ENCODE results near the gene PDLIM5. TPM values are rescaled to one million over a fixed set of nuclear protein-coding genes. Genes with fewer than 3 reads are reported as not detected.
"Not testable (repeated sequence)": the region's sequence is repeated elsewhere in the genome, so short reads cannot be mapped to it uniquely, and the experiment has no call there.

PDLIM5 gene
- total RNA-seq, 2 donors from 2014 or later = 115 to 228 TPM

DNA sequence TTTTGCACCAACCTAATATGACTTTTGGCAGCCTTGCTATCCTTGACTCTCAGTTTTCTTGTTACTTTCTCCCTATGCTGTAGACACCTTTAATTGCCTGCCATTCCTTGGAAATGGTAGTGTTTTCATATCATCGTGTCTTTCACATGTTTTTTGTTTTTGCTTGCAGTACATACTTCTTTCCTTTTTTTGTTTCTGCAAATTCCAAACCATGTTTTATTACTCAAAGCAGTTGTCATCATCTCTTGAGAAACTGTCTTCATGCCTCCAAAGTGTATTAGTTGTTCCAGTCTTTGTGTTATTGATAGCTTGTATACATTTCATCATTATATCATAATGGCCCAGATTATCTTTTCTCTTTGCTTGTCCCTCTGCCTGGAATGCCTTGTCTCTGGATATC is 57.1 kb downstream of the PDLIM5 start:
- H3K4me3 ChIP-seq = no peak overlapping the region
- no peaks in the 10 kb centered on the region for H3K9me3 ChIP-seq
- no peaks in the 10 kb centered on the region for H3K36me3 ChIP-seq
- TF ChIP-seq, protein P1, sequence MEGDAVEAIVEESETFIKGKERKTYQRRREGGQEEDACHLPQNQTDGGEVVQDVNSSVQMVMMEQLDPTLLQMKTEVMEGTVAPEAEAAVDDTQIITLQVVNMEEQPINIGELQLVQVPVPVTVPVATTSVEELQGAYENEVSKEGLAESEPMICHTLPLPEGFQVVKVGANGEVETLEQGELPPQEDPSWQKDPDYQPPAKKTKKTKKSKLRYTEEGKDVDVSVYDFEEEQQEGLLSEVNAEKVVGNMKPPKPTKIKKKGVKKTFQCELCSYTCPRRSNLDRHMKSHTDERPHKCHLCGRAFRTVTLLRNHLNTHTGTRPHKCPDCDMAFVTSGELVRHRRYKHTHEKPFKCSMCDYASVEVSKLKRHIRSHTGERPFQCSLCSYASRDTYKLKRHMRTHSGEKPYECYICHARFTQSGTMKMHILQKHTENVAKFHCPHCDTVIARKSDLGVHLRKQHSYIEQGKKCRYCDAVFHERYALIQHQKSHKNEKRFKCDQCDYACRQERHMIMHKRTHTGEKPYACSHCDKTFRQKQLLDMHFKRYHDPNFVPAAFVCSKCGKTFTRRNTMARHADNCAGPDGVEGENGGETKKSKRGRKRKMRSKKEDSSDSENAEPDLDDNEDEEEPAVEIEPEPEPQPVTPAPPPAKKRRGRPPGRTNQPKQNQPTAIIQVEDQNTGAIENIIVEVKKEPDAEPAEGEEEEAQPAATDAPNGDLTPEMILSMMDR (IDR thresholded peaks at IDR 0.05) = no peak
- no peak overlapping the region for H3K27ac ChIP-seq
- WGBS = 50% methylated on average over 1 of the region's 1 CpG
- no peak for DNase-seq (ENCODE audit: low spot score)
- intact Hi-C loops (cut with DNase I) = no loop called here
- H3K4me1 ChIP-seq (replicated peaks) = no peaks in the 10 kb centered on the region
- no peaks in the 10 kb centered on the region for H3K27me3 ChIP-seq (replicated peaks; ENCODE audit: insufficient read depth)

DNA sequence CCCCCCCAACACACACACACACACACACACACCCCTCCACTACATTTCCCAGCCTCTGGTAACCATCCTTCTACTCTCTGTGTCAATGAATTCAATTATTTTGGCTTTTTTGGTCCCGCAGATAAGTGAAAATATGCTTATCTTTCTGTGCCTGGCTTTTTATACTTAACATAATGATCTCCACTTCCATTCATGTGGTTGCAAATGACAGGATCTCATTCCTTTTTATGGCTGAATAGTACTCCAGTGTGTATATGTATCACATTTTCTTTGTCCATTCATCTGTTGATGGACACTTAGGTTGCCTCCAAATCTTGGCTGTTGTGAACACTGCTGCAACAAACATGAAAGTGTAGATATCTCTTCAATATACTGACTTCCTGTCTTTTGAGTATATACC is 59.8 kb downstream of the PDLIM5 start:
- Histone ChIP-seq H3K27me3 (replicated peaks; ENCODE audit: insufficient read depth) (no peaks in the 10 kb centered on the region), H3K9me3 (no peaks in the 10 kb centered on the region), H3K4me1 (replicated peaks) (peaks cover 8% of the 10 kb centered on the region), H3K27ac (no peak overlapping the region), H3K4me3 (no peak overlapping the region), H3K36me3 (no peaks in the 10 kb centered on the region)
- 100% methylated on average over 1 of the region's 1 CpG for WGBS
- intact Hi-C loops (cut with DNase I) = no loop called here
- TF ChIP-seq, protein P1 (IDR thresholded peaks at IDR 0.05) = no peak
- TF ChIP-seq POLR2AphosphoS5 (IDR thresholded peaks at IDR 0.05) (no peak), POLR2A (IDR thresholded peaks at IDR 0.05) (no peak)
- no peak for DNase-seq (ENCODE audit: low spot score)

DNA sequence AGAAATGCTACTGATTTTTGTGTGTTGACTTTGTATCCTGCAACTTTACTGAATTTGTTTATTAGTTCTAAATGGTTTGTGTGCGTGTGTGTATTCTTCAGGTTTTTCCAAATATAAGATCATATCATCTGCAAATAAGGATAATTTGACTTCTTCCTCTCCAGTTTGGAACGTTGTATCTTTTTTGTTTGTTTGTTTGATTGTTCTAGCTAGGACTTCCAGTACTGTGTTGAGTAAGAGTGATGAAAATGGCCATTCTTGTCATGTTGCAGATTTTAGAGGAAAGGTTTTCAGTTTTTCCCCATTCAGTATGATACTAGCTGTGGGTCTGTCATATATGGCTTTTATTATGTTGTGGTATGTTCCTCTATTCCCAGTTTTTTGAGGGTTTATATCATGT is 61.8 kb downstream of the PDLIM5 start:
- H3K27ac ChIP-seq; intact Hi-C loops (cut with DNase I); DNase-seq (ENCODE audit: low spot score); H3K9me3 ChIP-seq; H3K4me1 ChIP-seq (replicated peaks); H3K27me3 ChIP-seq (replicated peaks; ENCODE audit: insufficient read depth); H3K36me3 ChIP-seq; H3K4me3 ChIP-seq: not testable (repeated sequence)
- 55% methylated on average over 2 of the region's 2 CpGs for WGBS

DNA sequence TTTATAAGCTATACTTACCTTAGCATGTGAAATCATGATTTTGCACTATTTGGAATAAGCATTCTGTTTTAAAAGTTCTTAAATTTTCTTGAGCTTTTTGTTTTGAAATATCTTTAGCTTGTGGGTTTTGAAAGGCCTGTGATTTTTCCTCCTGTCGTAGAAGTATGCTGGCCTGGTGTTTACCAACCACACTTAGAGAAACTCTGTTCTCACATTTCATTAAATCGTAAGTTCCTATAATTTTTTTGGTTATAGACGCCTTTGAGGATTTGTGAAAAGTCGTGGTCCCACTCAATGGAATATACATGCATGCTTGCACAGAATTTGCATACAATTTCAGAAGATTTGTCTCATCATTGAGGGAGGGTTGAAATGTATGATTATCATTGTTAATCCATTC is 63.6 kb downstream of the PDLIM5 start:
- H3K4me1 ChIP-seq (replicated peaks) = peaks cover 8% of the 10 kb centered on the region
- no peaks in the 10 kb centered on the region for H3K27me3 ChIP-seq (replicated peaks; ENCODE audit: insufficient read depth)
- no peaks in the 10 kb centered on the region for H3K9me3 ChIP-seq
- 81% methylated on average over 4 of the region's 4 CpGs for WGBS
- DNase-seq (ENCODE audit: low spot score) = no peak
- H3K36me3 ChIP-seq = no peaks in the 10 kb centered on the region
- H3K27ac ChIP-seq = peak overlapping the region; percentile 6 to 65
- intact Hi-C loops (cut with DNase I) = loop anchor here (5.0 kb wide), 1 partner anchor 63 kb away; the partner anchor contains the start of gene PDLIM5
- TF ChIP-seq, protein P1 (IDR thresholded peaks at IDR 0.05) = no peak
- TF ChIP-seq POLR2A (IDR thresholded peaks at IDR 0.05) (no peak), POLR2AphosphoS5 (IDR thresholded peaks at IDR 0.05) (no peak)
- no peak overlapping the region for H3K4me3 ChIP-seq

DNA sequence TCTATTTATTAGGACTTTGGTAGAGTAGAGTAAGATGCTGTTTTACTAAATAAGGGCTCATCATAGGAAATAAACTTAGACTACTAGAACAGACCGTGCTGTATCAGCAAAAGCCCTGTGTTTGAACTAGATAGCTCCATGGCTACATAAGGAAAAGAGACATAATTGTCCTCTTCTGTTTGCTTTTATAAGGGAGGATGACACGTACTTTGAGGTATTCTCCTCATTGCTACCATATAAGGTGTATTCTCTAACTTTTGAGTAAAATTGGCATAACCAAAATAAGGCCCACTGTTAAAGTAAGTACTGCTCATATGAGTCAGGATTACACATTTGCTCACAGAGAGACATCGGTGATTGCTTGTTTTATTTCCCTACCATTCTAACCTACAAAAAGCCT is 64.3 kb downstream of the PDLIM5 start:
- DNase-seq (ENCODE audit: low spot score) = peak; percentile 23
- Histone ChIP-seq H3K36me3 (no peaks in the 10 kb centered on the region), H3K27me3 (replicated peaks; ENCODE audit: insufficient read depth) (no peaks in the 10 kb centered on the region), H3K9me3 (no peaks in the 10 kb centered on the region), H3K27ac (peak overlapping the region; percentile 6 to 65), H3K4me1 (replicated peaks) (peaks cover 8% of the 10 kb centered on the region), H3K4me3 (no peak overlapping the region)
- TF ChIP-seq POLR2A (IDR thresholded peaks at IDR 0.05) = no peak
- TF ChIP-seq, protein P1 (IDR thresholded peaks at IDR 0.05) = no peak
- peak; percentile 84 for TF ChIP-seq POLR2AphosphoS5 (IDR thresholded peaks at IDR 0.05)
- WGBS = 50% methylated on average over 3 of the region's 3 CpGs
- intact Hi-C loops (cut with DNase I) = loop anchor here (5.0 kb wide), 1 partner anchor 64 kb away; the partner anchor contains the start of gene PDLIM5

All from prostate gland (tissue), 2 donors.